Measurements from ENCODE around the gene WDR46. TPM values are rescaled to one million over a fixed set of nuclear protein-coding genes. Genes with fewer than 3 reads are reported as not detected.
"Not testable (repeated sequence)": the region's sequence is repeated elsewhere in the genome, so short reads cannot be mapped to it uniquely, and the experiment has no call there.

WDR46 gene
- total RNA-seq, 2 donors from 2014 or later = 19.0 to 31.6 TPM

- no peak for DNase-seq
- intact Hi-C loops (cut with DNase I) = no loop called here
- ATAC-seq = no peak
These were observed 5.2 kb upstream of the WDR46 start for GRCh38 chr6:33294086-33294823.

- intact Hi-C loops (cut with DNase I) = no loop called here
- DNase-seq = no peak
- no peak for ATAC-seq
These were observed 4.1 kb upstream of the WDR46 start for GRCh38 chr6:33292996-33293682.

GRCh38 chr6:33290459-33290858, 1.4 kb upstream of the WDR46 start:
- DNase-seq (no peak), ATAC-seq (no peak)
- intact Hi-C loops (cut with DNase I) = no loop called here

- DNase-seq = no peak
- intact Hi-C loops (cut with DNase I) = no loop called here
- ATAC-seq = peak in 1 of 2 donors; percentile 1
These were observed 811 bp upstream of the WDR46 start for GRCh38 chr6:33289784-33290315.

- intact Hi-C loops (cut with DNase I) = no loop called here
- DNase-seq (no peak), ATAC-seq (peak in 1 of 2 donors; percentile 1)
These were observed 708 bp downstream of the WDR46 start for GRCh38 chr6:33288141-33288920.

GRCh38 chr6:33286946-33287914, 1.8 kb downstream of the WDR46 start:
- DNase-seq (no peak), ATAC-seq (no peak)
- intact Hi-C loops (cut with DNase I) = no loop called here

GRCh38 chr6:33285214-33285613, 3.8 kb downstream of the WDR46 start:
- DNase-seq; ATAC-seq; intact Hi-C loops (cut with DNase I): not testable (repeated sequence)

- no peak for ATAC-seq
- intact Hi-C loops (cut with DNase I) = no loop called here
- no peak for DNase-seq
These were observed 8.5 kb downstream of the WDR46 start for GRCh38 chr6:33280539-33280938.

GRCh38 chr6:33279971-33280511, 9.0 kb downstream of the WDR46 start:
- DNase-seq = no peak
- ATAC-seq = no peak
- intact Hi-C loops (cut with DNase I) = no loop called here

GRCh38 chr6:33279257-33279695, 9.8 kb downstream of the WDR46 start:
- ATAC-seq = no peak
- intact Hi-C loops (cut with DNase I) = no loop called here
- no peak for DNase-seq

GRCh38 chr6:33278810-33279209, 10.2 kb downstream of the WDR46 start:
- ATAC-seq = no peak
- intact Hi-C loops (cut with DNase I) = no loop called here

GRCh38 chr6:33278392-33278741, 10.7 kb downstream of the WDR46 start:
- no peak for DNase-seq
- ATAC-seq = no peak
- intact Hi-C loops (cut with DNase I) = no loop called here

More at GRCh38 chr6:33278810-33279209, 10.2 kb downstream of the WDR46 start:
- DNase-seq = no peak

GRCh38 chr6:33277663-33278391, 11.2 kb downstream of the WDR46 start:
- intact Hi-C loops (cut with DNase I) = no loop called here
- DNase-seq = no peak
- peak; percentile 1 to 2 for ATAC-seq

GRCh38 chr6:33276864-33277662, 12.0 kb downstream of the WDR46 start, which contains the start of gene B3GALT4:
Gene B3GALT4, plus strand, starts transcription at chr6:33277123. Its CDS starts 297 bp downstream, at chr6:33277420.
- ATAC-seq (peak; percentile 79 to 80), DNase-seq (peak; percentile 86)
- intact Hi-C loops (cut with DNase I) = no loop called here

- intact Hi-C loops (cut with DNase I) = no loop called here
- ATAC-seq = no peak
- DNase-seq = no peak
These were observed 12.5 kb downstream of the WDR46 start for GRCh38 chr6:33276581-33276863.

- intact Hi-C loops (cut with DNase I); DNase-seq; ATAC-seq: not testable (repeated sequence)
These were observed 13.1 kb downstream of the WDR46 start for GRCh38 chr6:33275795-33276580.
